Rectal smooth muscle tissue (tissue), 1 donor: ENCODE measurements around the gene PAK4.

Source experiments
- H3K27ac ChIP-seq: one replicate; pipeline ENCODE4 v1.7.0; 2013; ENCODE audit warnings: low read depth, low read length, inconsistent platforms
- H3K27me3 ChIP-seq: one replicate; pipeline ENCODE4 v1.7.0; 2013; ENCODE audit warnings: low read length; ENCODE audit not compliant: control insufficient read depth, insufficient read depth
- H3K36me3 ChIP-seq: one replicate; pipeline ENCODE4 v1.7.0; 2013; ENCODE audit warnings: low read length; ENCODE audit not compliant: control insufficient read depth, insufficient read depth
- H3K4me1 ChIP-seq: one replicate; pipeline ENCODE4 v1.7.0; 2013; ENCODE audit warnings: low read length; ENCODE audit not compliant: control insufficient read depth, insufficient read depth
- H3K4me3 ChIP-seq: one replicate; pipeline ENCODE4 v1.7.0; 2013; ENCODE audit warnings: low read length
- H3K9ac ChIP-seq: one replicate; pipeline ENCODE4 v1.7.0; 2013; ENCODE audit warnings: low read length

PAK4 gene

DNA sequence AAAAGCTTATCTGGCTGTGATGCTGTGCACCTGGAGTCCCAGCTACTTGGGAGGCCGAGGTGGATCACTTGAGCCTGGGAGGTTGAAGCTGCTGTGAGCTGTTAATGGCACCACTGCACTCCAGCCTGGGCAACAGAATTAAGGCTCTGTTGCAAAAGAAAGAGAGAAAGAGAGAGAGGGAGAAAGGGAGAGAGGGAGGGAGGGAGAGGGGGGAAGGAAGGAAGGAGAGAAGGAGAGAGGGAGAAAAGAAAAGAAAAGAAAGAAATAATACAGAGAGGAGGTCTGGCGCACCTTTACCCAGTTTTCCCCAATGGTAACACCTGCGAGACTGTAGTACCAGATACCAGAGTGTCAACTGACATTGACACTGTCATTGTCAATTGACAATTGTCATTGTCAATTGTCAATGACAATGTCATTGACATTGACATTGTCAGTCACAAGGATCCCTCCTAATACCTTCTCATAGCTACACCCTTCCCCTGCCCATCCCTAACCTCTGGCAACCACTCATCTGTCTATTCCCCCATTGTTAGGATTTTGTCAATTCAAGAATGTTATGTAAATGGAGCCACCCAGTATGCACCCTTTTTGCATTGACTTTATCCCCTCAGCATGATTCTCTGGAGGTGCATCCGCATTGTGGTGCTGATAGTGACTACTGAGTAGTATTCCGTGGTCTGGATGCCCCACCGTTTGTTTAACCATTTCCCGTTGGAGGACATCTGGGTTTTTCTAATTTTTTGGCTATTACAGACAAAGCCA lies 21.3 kb downstream of the PAK4 start:
- Histone ChIP-seq H3K27me3 (no peaks in the 10 kb centered on the region), H3K4me3 (no peak overlapping the region), H3K36me3 (no peaks in the 10 kb centered on the region), H3K9ac (no peak overlapping the region), H3K4me1 (peaks cover 16% of the 10 kb centered on the region), H3K27ac (no peak overlapping the region)

DNA sequence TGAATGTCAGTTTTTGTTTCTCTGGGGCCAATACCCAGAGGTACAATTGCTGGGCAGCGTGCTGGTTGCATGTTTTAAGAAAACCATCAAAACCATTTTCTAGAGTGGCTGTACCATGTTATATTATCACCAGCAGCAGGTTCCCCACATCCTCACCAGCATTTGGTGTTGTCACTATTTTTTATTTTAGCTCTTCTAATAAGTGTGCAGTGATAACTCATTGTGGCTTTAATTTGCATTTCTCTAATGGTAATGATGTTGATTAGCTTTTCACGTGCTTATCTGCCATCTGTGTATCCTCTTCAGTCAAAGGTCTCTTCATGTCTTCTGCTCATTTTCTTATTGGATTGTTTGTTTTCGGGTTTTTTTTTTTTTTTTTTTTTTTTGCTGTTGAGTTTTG lies 21.9 kb downstream of the PAK4 start:
- no peak overlapping the region for H3K27ac ChIP-seq
- H3K4me3 ChIP-seq, result no peak overlapping the region
- H3K9ac ChIP-seq, result no peak overlapping the region
- no peaks in the 10 kb centered on the region for H3K36me3 ChIP-seq
- peaks cover 16% of the 10 kb centered on the region for H3K4me1 ChIP-seq
- no peaks in the 10 kb centered on the region for H3K27me3 ChIP-seq

DNA sequence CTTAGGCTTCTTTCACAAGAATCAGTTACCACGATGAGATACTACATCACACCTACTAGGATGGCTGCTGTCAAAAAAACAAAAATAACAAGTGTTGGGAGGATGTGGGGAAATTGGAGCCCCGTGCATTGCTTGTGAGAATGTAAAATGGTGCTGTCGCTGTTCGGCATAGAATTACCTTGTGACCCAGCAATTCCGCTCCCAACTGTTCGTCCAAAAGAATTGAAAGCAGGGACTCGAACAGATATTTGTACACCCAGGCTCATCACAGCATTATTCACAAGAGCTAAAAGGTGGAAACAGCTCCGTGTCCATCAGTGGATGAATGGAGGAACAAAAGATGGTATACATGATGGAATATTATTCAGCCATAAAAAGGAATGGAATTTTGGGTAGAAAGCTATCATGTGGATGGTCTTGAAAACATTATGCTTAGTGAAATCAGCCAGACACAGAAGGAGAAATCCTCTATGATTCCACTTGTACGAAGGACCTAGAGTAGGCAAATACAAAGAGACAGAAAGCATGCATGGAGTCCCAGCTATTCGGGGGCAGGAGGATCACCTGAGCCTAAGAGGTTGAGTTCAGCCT lies 23.4 kb downstream of the PAK4 start:
- Histone ChIP-seq H3K9ac (no peak overlapping the region), H3K4me3 (no peak overlapping the region), H3K27me3 (no peaks in the 10 kb centered on the region), H3K4me1 (peaks cover 16% of the 10 kb centered on the region), H3K27ac (no peak overlapping the region), H3K36me3 (no peaks in the 10 kb centered on the region)

DNA sequence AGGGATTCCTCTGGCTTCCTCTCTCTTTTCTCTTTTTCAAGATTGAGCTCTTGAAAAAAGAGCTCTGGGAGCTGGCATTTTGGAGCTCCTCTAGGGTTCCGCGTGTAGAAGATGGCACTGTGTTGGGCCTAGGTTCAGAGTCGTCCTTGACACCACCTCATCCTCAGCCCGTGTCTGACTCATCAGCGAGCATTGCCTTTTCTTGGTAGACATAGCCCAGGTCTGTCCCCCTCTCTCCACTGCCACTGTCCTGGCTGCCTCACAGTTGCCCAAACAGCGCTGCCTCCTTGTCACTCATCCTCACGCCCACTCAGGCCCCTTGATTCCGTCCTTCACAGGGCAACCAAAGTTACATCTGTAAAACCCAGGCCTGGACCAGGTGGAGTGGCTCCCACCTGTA lies 24.6 kb downstream of the PAK4 start:
- H3K27me3 ChIP-seq, result no peaks in the 10 kb centered on the region
- H3K4me1 ChIP-seq, result peaks cover 7% of the 10 kb centered on the region
- H3K9ac ChIP-seq, result no peak overlapping the region
- no peaks in the 10 kb centered on the region for H3K36me3 ChIP-seq
- H3K4me3 ChIP-seq, result no peak overlapping the region
- no peak overlapping the region for H3K27ac ChIP-seq

DNA sequence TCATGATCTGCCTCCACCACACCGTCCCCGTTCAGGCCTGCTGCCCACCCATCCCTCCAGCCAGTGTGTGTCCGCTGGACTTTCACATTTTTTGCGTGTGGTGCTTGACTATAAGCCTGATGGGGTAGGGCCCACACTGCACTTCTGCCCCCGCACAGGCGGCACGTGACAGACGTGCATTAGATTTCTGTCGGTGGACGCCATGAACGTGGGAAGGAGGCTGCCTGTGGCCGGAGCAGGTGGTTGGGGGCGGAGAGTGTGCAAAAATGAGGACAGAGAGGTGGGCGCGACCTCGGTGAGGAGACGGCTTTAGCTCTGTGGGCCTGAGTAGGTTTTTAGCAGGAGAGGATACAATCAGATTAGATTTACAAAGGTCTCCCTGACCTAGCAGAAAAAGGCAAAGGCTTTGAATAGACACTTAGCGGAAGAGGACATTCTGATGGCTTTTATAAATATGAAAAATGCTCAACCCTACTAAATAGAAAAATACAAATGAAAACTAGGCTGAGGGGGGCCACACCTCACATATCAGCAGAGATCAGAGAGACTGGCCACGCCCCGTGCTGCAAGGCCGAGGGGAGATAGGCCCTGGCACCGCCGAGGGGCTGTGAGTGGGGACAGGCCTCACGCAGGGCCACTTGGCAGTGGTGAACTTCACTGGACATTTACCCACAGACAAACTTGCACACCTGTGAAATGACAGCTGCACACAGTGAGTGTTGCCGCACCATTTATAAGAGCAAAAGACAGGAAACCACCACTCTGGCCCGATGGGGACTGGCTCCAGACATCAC lies 25.4 kb downstream of the PAK4 start:
- H3K27ac ChIP-seq, result no peak overlapping the region
- H3K9ac ChIP-seq, result no peak overlapping the region
- H3K27me3 ChIP-seq, result no peaks in the 10 kb centered on the region
- no peaks in the 10 kb centered on the region for H3K36me3 ChIP-seq
- H3K4me3 ChIP-seq, result no peak overlapping the region
- peaks cover 4% of the 10 kb centered on the region for H3K4me1 ChIP-seq

DNA sequence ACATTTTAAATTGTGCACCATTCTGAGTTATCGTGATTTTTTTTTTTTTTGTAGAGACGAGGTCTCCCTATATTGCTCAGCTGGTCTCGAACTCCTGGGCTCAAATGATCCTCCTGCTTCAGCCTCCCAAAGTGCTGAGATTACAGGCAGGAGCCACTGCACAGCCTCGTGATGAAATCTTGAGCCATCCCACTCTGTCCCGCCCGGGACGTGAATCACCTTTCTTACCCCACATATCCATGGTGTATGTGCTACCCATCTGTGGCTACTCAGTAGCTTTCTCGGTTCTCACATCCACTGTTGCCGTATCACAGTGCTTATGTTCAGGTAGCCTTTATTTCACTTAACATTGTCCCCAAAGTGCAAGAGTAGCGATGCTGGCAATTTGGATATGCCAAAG lies 26.5 kb downstream of the PAK4 start:
- Histone ChIP-seq H3K4me1 (peaks cover 5% of the 10 kb centered on the region), H3K36me3 (no peaks in the 10 kb centered on the region), H3K4me3 (no peak overlapping the region), H3K27ac (no peak overlapping the region), H3K27me3 (no peaks in the 10 kb centered on the region), H3K9ac (no peak overlapping the region)

DNA sequence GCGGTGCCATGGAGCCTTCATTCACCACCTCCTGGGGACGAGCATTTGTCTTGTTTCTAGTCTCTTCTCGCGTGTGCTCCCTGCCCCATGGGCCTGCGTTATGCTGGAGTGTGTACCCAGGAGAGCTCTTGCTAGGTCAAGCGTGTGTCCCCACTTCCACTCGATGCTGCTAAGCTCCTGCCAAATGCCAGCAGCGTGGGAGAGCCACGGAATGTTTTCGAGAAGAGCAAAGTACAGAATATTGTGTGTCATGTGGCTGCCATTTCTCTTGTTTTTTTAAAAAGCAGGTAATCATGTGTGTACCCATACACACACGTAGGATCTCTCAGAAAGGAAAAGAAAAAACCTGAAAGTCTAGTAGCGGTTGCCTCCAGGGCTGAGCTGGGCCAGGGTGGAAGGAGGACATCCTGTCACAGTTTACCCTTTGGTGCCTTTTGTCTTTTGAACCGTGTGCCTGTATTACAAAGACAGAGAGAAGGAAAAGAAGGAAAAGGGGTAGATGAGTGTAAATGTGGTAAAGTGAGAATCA lies 28.6 kb downstream of the PAK4 start:
- no peak overlapping the region for H3K4me3 ChIP-seq
- H3K9ac ChIP-seq, result no peak overlapping the region
- H3K4me1 ChIP-seq, result peaks cover 6% of the 10 kb centered on the region
- H3K27ac ChIP-seq, result no peak overlapping the region
- no peaks in the 10 kb centered on the region for H3K27me3 ChIP-seq
- H3K36me3 ChIP-seq, result no peaks in the 10 kb centered on the region

DNA sequence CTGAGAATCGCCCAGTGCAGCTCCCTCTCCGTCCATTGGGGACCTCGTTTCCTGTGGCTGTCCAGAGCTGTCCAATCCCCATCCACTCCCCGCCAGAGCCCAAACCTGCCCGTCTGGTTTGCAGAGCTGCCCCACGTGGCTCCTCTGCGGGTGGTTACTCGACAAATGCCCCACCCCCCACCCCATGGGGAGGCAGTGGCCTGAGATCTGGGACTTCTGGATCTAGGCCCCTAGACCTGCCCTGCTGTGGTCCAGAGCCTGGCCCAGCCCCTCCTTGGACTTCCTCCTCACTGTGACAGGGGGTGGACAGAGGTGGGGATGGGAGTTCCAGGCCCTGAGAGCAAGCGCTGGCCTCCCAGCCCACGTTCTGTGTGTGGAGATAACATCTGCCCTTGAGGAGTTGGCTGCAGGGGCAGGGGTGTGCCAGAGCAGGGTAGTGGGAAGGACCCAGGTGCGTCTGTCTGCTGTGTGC lies 29.1 kb downstream of the PAK4 start:
- H3K4me3 ChIP-seq, result no peak overlapping the region
- H3K9ac ChIP-seq, result no peak overlapping the region
- H3K36me3 ChIP-seq, result no peaks in the 10 kb centered on the region
- H3K27me3 ChIP-seq, result no peaks in the 10 kb centered on the region
- no peak overlapping the region for H3K27ac ChIP-seq
- H3K4me1 ChIP-seq, result peaks cover 6% of the 10 kb centered on the region

DNA sequence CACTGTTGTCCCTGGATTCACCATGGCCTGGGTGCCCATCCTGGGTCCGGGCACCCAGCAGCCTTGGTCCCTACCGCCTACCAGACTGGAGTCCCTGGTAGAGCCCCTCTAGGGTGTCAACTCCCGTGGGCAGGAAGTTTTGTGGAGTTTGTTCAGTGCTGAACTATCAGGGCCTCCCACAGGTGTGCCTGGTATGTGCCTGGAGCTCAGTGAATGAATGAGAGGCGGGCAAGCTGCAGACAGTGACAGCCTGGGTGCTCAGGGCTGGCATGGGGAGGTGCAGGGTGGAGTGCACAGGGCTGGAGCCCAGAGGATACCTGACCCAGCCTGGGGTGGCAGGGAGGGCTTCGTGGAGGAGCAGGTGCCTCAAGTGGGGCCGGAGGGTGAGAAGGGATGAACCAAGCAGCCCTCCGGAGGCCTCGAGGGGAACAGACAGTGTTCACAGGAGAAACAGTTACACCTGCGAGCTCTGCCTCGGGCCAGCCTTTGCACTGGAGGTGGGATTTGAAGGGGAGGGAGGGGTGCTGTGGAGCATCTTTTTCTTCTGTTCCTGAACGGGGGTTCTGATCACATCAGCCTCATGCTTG lies 29.6 kb downstream of the PAK4 start:
- H3K4me3 ChIP-seq, result no peak overlapping the region
- no peaks in the 10 kb centered on the region for H3K36me3 ChIP-seq
- peaks cover 9% of the 10 kb centered on the region for H3K4me1 ChIP-seq
- H3K9ac ChIP-seq, result no peak overlapping the region
- no peak overlapping the region for H3K27ac ChIP-seq
- no peaks in the 10 kb centered on the region for H3K27me3 ChIP-seq

DNA sequence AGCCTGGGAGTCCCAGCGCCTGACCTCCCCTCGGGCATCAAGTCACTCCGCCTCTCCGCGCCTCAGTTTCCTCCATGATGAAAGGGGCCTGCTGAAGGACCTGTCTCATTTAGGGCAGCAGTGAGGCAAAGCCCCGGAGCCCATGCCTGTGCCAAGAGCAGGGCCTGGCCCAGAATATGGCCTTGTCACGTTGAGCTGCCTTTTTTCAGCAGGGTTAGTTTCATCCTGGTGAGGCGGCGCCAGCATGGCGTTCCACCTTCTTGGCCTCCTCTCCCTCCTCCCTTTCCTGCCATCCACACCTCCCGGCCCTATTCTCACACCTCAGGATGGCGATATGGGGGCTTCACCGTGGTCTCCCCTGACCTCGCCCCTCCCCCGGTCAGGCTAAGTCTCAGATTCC lies 30.2 kb downstream of the PAK4 start:
- H3K4me1 ChIP-seq, result peaks cover 14% of the 10 kb centered on the region
- no peaks in the 10 kb centered on the region for H3K36me3 ChIP-seq
- no peak overlapping the region for H3K27ac ChIP-seq

DNA sequence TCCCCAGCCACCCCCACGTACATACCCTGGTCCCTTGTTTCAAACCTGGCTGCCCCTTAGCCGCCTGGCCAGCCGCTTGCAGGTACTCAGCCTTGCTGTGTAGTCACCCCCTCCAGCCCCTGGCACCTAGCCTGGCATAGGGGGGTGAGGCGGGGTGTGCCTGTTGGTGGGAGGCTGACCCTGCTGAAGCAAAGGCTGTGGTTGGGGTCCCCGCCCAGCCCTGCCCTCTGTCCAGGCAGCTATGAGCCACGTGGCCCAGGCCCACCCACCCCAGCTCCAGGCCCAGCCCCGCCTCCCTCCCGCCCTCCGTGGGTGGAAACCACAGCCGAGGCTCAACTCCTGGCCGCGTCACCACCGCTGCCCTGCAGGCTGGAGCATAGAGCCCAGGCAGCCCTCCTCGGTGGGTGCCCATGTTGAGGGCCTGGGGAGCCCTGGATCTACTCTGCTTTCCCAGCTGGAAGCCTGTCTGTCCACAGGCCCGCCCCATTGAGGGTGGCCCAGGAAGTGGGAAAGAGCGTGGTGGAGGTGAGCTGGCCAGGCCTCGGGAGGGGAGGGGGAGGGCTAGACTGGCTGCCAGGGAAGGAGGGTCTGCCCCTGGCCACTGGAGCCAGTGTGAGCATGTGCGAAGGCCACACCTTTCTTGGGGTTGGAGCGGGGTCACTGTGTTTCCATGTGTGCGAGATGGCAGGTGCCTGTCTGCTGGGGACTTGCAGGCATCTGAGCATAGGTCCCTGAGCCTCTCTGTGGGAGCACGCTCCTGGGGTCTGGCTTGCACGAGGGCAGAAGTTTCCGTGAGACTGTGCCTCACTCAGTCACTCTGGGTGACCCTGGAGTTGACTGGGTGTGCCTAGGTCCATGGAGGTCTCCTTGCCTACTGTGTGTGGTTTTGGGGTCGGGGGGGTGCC lies 31.0 kb downstream of the PAK4 start:
- no peak overlapping the region for H3K9ac ChIP-seq
- no peak overlapping the region for H3K4me3 ChIP-seq
- H3K27me3 ChIP-seq, result no peaks in the 10 kb centered on the region
- H3K4me1 ChIP-seq, result peaks cover 19% of the 10 kb centered on the region
- no peaks in the 10 kb centered on the region for H3K36me3 ChIP-seq
- H3K27ac ChIP-seq, result no peak overlapping the region

More for the DNA sequence above, 30.2 kb downstream of the PAK4 start:
- Histone ChIP-seq H3K4me3 (no peak overlapping the region), H3K27me3 (no peaks in the 10 kb centered on the region), H3K9ac (no peak overlapping the region)
